NOMO-1 (cell line): ENCODE measurements around the gene GGA1.
"Not testable (repeated sequence)": the region's sequence is repeated elsewhere in the genome, so short reads cannot be mapped to it uniquely, and the experiment has no call there.

Experiments used
- DNase-seq, 2 experiments: peaks; one replicate each; lab custom pipeline; 2025; ENCODE audit not compliant: unreplicated experiment in 2 of 2; lab: John Stamatoyannopoulos, UW

GGA1 gene

DNA sequence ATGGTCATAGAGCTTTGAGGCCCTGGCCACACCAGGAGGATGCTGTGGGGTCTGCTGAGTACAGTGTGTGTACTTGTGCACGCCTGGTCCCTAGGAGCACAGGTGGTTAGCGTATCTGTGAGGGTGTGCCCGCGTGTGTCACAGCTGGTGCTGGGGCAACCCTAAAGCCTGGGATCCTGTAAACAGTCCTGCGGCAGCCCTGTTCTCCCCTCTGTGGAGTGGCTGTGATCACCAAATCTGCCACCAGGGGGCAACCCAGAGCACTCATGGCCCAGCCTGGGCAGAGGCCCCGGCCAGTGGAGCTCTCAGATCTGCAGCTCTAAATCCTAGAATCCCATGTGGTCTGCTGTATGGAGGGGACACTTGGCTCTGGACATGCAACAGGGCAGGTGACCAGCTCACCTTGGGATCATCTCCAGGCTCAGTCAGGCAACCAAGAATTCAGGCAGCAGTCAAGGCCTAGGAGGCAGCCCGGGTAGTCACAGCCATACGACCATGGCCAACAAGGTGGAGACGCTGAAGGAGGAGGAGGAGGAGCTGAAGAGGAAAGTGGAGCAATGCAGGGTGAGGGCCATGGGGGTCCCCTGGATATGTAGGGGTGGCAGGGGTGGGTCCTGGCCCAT is 34.7 kb downstream of the GGA1 start:
- peak; percentile 58 to 65 for DNase-seq

DNA sequence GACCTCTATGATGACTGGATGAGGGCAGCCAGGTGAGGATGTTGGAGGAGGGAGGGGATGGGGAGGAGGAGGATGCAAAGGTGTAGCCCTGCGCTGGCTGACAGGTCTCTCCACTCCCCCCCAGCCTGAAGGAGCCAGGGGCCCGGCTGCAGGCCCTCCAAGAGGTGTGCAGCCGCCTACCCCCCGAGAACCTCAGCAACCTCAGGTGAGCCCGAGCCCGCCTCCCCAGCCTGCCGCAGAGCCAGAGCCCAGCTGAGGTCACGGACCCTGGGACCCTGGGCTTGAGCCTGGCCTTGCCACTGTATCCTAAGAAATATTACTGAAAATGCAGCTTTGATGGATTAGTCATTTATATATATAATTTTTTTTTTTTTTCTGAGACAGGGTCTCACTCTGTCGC is 38.7 kb downstream of the GGA1 start:
- no peak for DNase-seq

DNA sequence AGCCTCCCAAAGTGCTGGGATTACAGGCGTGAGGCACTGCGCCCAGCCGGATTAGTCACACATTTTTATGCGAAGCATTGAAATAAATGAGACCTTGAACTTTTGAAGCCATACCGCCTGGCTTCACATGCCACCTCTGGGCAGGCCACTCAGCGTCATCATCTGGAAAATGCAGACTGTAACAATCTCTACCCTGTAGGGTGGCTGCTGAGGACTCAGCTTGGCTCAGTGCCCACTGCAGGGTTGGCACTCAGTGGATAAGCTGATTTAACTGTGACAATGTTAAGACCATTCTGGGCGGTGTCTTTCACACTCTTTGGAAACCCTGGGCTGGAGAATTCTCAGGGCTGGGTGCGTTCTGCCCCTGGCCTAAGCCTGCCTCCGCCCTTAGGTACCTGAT is 39.3 kb downstream of the GGA1 start:
- no peak for DNase-seq

DNA sequence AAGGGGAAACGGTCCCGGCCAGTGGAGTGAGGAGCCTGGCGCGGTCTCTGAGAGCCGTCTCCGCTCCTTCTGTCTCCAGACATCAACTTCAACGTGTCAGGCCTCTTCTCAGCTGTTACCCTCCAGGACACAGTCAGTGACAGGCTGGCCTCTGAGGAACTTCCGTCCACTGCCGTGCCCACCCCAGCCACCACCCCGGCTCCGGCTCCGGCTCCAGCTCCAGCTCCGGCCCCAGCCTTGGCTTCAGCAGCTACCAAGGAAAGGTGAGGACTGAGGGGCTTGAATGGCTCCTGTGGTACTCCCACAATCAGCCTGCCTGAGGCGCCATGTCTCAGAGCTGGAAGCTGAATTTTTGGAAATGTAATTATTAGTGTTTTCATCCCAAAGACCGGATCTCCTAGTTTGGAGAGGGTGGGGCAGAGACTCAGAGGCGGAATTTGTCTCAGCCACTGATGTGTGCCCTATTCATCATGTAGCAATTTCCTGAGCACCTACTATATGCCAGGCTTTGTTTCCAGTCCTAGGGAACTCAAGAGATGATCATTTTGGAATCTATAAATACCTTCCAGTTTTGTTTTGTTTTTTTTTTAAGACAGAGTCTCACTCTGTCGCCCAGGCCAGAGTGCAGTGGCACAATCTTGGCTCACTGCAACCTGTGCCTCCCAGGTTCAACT is 42.0 kb downstream of the GGA1 start:
- no peak for DNase-seq

DNA sequence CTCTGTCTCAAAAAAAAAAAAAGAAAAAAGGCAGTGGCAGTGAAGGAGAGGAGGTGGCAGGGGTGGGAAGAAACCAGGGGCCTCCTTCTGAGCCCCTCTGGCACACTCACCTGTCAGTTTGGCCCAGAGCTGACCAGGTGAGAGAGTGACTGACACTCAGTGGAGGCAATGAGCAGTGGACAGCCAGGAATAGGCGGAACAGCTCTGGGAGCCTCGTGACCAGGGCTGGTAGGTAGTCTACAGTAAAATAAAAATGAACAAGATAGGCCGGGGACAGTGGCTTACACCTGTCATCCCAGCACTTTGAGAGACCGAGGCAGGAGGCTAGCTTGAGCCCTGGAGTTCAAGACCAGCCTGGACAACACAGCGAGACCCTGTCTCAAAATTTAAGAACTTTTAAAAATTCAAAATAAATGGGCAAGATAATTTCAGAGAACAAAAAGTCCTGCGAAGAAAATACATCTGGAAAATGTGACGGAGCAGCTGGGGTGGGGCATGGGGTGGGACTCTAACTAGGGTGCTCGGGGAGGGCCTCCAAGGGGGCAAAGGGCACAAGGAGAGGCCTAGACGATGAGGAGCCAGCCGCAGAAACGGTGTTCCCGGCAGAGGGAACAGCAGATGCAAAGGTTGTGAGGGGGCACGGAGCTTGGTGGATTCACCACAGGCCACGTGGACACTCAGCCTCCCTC is 46.1 kb downstream of the GGA1 start:
- DNase-seq, result no peak

DNA sequence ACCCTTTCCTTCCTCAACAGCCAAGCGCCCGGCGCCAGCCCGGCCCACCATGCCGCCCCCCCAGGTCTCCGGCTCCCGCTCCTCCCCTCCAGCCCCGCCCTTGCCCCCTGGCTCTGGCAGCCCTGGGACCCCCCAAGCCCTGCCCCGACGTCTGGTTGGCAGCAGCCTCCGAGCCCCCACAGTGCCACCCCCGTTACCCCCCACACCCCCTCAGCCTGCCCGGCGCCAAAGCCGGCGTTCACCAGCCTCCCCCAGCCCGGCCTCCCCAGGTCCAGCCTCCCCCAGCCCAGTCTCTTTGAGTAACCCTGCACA is 46.6 kb downstream of the GGA1 start:
- DNase-seq, result no peak

DNA sequence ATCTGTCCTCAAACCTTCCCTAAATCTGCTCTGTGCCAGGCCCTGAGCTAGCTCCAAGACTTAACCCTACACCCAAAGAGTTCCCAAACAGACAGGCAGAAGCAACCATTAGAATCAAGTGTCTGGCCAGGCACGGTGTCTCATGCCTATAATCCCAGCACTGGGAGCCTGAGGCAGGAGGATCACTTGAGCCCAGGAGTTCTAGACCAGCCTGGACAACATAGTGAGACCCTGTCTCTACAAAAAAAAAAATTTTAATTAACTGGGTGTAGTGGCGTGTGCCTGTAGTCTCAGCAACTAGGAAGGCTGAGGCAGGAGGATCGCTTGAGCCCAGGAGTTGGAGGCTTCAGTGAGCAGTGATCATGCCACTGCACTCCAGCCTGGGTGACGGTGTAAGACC is 47.9 kb downstream of the GGA1 start:
- DNase-seq, result not testable (repeated sequence)

DNA sequence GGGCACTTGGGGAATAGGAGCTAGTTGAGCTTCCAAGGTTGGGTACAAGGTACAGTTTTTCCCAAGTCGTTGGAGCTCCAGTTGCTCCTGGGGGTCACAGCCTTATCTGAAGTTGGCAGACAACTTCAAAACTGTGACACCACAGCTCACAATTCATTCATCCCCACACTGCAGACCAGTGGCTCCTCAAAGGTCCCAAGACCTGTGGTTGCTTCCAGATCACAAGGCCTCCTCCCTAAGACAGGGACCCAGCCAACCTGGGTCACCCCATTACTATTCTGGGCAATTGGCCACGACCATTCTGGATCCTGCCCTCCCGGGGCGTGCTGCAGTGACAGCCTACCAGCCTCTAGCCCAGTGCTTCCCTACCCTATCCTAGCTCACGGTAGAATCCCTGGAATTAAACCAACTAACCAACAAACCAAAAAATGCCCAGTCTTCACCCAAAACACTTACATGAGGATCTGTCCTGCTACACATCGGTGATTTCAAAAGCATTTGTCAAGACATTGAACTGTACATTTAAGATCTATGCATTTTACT is 49.0 kb downstream of the GGA1 start:
- no peak for DNase-seq

DNA sequence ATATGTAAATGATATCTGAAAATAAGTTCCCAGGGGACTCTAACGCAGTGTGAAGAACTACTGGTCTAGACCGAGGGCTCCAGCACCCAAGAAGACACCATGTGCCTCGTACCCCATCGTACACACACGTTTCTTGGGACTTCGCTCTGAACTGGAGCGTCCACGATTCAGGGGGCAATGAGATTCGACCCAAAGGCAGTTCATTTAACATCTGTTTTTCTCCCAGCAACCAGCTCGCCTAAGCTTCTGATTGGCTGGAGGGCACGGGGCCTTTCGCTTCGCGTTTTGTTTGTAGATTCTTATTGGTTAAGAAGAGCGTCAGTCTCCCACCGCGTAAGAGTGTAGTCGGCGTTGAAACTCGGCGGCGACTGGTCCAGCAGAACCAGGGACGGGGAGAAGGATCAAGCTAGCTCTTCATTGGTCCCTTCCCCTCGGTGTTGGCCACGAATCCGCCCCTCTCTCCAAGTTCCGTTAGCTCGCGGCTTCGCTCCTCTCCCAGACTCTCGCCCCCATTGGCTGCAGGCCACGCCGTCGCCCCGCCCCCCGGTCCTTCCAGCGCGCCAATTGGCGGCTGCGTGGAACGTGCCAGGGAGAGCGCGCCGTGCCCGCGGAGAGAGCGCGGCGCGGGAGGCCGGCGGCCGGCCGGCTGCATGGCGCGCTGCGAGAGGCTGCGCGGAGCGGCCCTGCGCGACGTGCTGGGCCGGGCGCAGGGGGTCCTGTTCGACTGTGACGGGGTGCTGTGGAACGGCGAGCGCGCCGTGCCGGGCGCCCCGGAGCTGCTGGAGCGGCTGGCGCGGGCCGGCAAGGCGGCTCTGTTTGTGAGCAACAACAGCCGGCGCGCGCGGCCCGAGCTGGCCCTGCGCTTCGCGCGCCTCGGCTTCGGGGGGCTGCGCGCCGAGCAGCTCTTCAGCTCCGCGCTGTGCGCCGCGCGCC is 49.8 kb downstream of the GGA1 start, which contains the start of gene PDXP:
Gene PDXP (plus strand): TSS at position 591 of the 933 bp plus-strand sequence. CDS start 60 bp downstream, at position 651.
- DNase-seq, result peak; percentile 98 to 99

DNA sequence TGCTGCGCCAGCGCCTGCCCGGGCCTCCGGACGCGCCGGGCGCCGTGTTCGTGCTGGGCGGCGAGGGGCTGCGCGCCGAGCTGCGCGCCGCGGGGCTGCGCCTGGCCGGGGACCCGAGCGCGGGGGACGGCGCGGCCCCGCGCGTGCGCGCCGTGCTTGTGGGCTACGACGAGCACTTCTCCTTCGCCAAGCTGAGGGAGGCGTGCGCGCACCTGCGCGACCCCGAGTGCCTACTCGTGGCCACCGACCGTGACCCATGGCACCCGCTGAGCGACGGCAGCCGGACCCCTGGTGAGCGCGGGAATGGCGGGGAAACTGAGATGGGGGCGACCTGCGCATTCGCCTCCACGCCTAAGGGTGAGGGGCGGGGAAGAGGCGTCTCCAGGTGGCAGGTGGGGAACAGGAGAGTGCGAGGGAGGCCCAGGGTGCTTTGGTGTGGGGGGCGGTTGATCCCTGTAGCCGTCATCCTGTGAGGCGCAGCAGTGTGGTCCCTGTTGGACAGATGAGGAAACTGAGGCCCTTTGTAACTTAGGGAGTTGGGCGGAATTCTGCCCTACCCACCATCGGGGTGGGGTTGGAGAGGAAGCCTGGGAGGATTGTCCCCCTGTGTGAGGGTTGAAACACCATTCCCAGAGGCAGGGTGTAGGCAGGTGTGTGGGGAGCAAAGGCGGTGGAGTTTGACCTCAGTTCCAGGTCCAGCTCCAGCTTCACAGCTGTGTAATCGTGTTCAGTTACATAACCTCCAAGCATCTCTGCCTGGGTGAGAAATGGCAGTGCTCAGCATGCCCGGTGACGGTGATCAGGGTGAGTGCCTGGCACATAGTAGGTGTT is 50.6 kb downstream of the GGA1 start:
- DNase-seq, result no peak

DNA sequence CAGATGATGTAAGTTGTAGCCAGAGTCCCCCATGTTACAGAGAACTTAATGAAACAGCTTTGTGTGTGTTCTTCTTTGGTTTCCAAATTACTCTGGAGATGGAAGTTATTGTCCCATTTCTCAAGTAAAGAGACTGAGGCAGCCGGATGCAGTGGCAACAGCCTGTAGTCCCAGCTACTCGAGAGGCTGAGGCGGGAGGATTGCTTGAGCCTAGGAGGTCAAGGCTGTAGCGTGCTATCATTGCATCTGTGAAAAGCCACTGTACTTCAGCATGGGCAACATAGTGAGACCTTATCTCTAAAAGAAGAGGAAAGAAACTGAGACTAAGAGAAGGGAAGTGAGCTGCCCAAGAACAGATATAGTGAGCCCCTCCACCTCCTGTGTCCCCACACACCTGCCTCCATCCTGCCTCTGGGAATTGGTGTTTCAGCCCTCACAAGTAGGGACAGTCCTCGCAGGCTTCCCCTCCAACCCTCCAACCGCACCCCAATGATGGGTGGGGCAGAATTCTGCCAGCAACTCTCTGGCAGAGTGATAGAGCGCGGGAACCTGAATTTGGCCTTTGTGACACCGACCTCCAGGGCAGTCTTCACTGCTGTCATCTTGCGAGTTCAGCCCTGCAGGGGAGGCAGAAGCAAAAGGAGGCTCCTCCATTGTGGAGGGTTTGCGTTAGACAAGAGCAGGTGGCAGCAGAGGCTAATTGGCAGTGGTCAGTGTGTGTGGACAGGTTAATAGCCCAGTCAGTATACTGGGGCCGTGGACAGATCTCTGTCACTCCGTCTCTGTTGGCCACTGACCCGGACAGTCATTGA is 51.5 kb downstream of the GGA1 start:
- no peak for DNase-seq

DNA sequence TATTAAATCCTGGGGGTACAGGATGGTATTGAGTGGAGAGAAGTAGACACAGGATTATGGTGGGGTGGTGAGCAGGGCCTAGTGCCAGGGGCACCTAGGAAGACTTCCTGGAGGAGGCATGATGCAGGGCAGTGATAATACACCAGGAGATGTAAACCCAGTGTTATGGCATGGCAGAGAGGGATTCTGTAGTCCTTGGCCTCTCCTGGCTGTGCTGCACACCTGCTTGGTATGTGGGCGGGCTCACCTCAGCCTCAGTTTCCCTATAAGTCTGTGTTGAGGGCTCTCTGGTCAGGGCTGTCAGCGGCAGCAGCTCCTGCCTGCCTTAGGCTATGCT is 52.0 kb downstream of the GGA1 start:
- no peak for DNase-seq

DNA sequence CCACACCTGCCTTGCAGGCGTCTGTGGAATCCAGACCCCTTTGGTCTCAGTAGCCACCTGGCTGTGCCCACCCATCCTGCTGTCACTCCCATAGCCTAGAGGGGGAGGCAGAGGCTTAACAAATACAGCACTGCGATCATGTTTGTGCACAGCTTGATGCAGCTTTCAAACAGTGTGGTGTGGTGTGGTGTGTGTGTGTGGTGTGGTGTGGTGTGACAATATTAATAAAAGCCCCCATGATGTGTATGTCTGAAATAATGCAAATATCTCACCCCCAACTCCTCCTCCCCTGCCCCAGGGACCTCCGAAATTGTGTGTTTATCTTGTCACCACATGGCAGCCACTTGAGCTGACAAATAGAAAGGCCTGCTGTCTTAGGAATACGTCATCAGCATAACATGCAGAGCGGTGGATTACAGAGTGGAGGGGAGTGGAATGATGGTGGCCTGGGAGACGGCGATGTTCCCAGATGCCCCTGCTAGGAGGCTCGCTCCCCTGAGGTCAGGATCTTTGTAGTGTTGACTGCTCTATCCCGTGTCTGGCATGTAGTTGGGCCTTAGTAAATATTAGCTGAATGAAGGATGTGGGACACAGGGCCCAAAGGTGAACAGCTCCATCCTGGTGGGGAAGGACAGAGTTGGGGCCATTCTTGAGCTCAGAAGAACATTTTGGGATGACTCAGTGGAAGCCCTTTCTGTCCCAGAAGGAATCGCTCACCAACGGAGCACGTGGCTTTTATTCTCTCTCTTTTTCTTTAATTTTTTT is 52.7 kb downstream of the GGA1 start:
- DNase-seq, result peak in 1 of 2 experiments; percentile 37

DNA sequence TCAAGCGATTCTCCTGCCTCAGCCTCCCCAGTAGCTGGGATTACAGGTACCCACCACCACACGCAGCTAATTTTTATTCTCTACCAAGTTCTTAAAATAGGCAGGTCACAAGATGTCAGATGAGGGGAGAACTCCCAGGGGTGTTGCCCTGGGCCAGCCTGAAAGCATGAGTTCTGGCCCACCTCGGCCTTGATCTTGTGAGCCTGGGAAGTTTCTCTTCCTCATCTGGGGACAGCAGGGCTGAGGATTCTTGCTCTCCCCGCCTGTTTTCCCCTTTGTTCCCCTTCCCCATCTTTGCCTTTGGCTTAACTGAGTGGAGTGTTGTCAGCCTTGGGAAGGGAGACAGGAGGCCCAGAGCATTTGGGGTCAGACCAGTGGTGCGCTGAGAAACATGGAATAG is 53.4 kb downstream of the GGA1 start:
- no peak for DNase-seq

DNA sequence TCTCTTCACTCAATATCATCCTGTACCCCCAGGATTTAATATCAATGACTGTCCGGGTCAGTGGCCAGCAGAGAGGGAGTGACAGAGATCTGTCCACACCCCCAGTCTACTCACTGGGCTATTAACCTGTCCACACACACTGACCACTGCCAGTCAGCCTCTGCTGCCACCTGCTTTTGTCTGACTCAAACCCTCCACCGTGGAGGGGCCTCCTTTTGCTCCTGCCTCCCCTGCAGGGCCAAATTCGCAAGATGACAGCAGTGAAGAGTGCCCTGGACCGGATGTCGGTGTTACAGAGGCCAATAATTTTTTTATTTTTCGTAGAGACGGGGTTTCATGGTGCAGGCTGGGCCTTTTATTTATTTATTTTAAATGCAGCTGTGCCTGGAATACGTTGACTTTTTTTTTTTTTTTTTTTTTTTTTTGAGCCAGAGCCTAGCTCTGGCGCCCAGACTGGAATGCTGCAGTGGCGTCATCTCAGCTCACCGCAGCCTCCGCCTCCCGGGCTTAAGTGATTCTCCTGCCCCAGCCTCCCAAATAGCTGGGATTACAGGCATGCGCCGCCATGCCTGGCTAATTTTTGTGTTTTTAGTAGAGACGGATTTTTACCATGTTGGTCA is 55.0 kb downstream of the GGA1 start:
- no peak for DNase-seq

DNA sequence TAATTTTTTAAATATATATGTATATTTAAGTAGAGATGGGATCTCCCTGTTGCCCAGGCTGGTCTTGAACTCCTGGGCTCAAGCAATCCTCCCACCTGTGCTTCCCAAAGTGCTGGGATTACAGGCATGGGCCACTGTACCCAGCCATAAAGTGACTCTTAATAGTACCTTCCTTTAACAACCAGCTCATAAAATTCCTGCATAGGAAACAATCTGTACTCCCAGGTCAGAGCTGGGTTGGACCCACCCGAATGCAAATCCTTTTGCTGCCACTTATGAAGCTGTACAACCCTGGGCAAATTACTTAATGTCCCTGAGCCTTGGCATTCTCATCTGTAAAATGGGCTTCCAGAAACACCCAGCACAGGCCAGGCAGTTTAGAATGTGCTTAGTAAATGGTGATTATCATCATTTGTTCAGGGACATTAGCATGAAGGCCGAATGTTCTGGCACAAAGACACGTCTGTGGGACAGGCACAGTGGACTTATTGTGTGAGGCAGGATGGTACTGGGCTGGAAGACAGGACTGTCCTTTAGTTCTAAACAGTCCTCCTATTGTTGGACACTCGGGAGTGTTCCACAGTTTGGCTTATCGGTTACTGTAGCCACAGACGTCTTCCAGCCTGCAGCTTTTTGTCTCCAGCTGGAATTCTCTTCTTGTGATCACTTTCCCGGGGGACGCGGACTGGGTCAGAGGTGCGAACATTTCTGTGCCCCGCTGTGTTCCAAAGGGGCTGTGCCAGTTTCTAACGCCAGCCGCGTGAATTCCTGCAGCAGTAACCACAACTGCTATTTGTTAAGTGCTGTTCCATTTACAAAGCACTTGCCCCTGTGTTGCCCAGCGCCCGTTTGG is 55.8 kb downstream of the GGA1 start:
- no peak for DNase-seq

DNA sequence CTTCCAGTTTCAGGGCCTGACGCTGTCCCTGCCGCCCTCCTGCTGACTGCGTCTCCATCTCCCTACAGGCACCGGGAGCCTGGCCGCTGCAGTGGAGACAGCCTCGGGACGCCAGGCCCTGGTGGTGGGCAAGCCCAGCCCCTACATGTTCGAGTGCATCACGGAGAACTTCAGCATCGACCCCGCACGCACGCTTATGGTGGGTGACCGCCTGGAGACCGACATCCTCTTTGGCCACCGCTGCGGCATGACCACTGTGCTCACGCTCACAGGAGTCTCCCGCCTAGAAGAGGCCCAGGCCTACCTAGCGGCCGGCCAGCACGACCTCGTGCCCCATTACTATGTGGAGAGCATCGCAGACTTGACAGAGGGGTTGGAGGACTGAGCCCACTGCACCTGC is 56.9 kb downstream of the GGA1 start:
- DNase-seq, result no peak
